Left hindlimb (tissue), 1 donor: ENCODE measurements around the gene FMO1.
A peak's percentile ranks its signal among the peaks of the same experiment; 100 is the strongest.
"Not testable (repeated sequence)": the region's sequence is repeated elsewhere in the genome, so short reads cannot be mapped to it uniquely, and the experiment has no call there.

Experiments used
- DNase-seq: peaks from one replicate; pipeline ENCODE4 v3.0.0-alpha.2; 2018

FMO1 gene

GRCh38 chr1:171290621-171291020 is 42.3 kb downstream of the FMO1 start:
- DNase-seq: no peak

DNA sequence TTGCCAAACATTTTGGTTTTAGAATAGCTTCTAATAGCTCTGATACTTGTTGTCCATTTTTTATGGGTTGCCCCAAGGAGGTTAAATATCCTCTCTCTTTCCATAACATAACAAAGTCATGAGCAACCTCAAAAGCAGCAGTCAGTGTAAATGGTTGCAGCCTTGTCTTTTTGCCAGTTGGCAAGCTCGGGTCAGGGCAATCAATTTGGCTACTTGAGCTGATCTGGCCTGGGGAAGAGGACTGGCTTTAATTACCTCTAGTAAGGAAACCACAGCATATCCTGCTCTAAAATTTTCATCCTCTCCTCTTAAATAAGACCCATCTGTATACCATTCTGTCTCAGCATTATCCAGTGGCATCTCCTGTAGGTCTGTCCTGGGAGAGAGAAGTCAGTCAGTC is 44.5 kb downstream of the FMO1 start:
- DNase-seq: no peak

- not testable (repeated sequence) for DNase-seq
These were observed 47.1 kb downstream of the FMO1 start for GRCh38 chr1:171295383-171295782.

GRCh38 chr1:171295821-171296220 is 47.5 kb downstream of the FMO1 start:
- DNase-seq: no peak

GRCh38 chr1:171296897-171297296 is 48.6 kb downstream of the FMO1 start:
- no peak for DNase-seq

- DNase-seq: no peak
These were observed 50.4 kb downstream of the FMO1 start for GRCh38 chr1:171298696-171299095.

DNA sequence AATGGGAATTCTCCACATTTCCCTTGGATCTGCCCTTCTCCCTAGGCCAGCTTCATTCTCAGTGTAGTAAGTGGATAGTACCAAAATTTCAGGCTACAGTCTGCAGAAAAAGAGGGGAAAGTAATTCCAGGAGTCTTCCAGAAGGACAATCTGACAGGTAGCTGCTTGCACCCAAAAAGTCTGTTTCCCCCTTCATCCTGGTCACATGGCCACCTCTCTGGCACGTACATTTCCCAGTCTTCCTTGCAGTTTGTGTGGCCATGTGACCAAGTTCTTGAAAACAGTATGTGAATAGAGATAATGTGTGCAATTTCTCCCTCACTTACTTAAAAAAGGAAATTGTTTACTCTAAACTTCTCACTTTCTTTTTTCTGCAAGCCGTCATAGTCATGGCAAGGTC is 51.0 kb downstream of the FMO1 start:
- DNase-seq: no peak

GRCh38 chr1:171300401-171300800 is 52.1 kb downstream of the FMO1 start:
- DNase-seq: no peak

GRCh38 chr1:171310661-171311087 is 62.4 kb downstream of the FMO1 start:
- DNase-seq: no peak

- no peak for DNase-seq
These were observed 63.7 kb downstream of the FMO1 start for GRCh38 chr1:171311771-171312558.

- DNase-seq: no peak
These were observed 65.1 kb downstream of the FMO1 start for GRCh38 chr1:171313319-171313834.

DNA sequence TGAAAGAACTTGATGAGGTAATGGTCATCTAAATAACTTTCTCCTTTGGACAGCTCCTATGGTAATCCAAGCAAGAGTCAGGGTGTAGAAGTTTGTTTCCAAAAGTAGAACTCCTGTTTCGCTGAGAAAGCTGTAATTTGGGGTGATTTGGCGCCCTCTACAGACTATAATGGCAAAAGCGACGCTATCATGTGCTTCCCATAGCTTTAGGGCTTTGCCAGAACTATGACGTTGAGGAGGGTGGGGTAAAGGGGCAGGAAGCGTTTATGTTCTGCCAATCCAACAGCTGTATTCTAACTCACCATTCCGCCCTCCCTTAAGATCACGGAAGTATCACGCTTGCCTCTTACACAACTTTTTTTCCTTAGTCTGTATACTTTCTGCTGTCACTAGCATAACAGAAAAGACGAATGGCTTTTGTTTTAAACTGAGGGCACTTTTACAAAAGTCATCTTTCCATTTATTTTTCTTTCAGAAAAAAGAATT is 65.6 kb downstream of the FMO1 start, which contains the start of gene FMO4:
Gene FMO4, plus strand, starts transcription at position 349 of the 486 bp plus-strand sequence. CDS start 5,643 bp downstream, outside the sequence.
- DNase-seq: peak; percentile 96

DNA sequence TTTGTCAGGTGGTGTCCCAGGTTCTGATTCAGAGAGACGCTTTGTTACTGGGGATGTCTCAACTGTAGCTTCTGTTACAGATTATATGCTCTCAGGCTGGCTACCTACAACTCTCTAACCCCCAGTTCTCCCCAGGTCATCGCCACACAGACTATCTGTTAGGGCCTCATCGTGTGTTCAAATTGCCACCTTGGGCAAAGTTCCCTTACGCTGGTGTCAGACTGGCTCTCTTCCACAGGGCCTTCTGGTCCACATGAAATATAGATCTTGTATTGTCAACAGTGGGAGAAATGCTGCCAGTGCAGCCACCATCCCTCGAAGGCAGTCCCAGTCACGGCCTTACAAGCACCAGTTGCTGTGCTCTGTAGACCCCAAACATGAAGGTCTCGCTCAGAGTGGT is 81.0 kb downstream of the FMO1 start:
- no peak for DNase-seq

GRCh38 chr1:171334024-171334640 is 85.8 kb downstream of the FMO1 start:
- no peak for DNase-seq
